OCI-LY3 (cell line): ENCODE measurements around the gene PDS5B.
A peak's percentile ranks its signal among the peaks of the same experiment; 100 is the strongest.

Source experiments
- H2AFZ ChIP-seq: fragments of 200-600, 300-600 bp; shearing (Covaris generic); 2 replicates; pipeline ENCODE4 v1.6.0; 2014; ENCODE audit warnings: antibody characterized with exemption, low read depth, low read length
- H3K27ac ChIP-seq: fragments of 200-600, 300-600 bp; sonication (generic); 2 replicates; pipeline ENCODE4 v1.5.1; 2014; ENCODE audit warnings: mild to moderate bottlenecking, low read length, moderate library complexity, mixed read lengths
- H3K27me3 ChIP-seq: fragments of 200-600, 300-600 bp; sonication (generic); 2 replicates; pipeline ENCODE4 v1.6.1; 2014; ENCODE audit warnings: low read depth, low read length, mixed read lengths
- H3K36me3 ChIP-seq: fragments of 200-600, 300-600 bp; sonication (generic); replicated peaks from 2 replicates; pipeline ENCODE3; 2014; ENCODE audit warnings: low read depth, low read length, mixed read lengths
- H3K4me1 ChIP-seq: fragments of 300-600, 200-600 bp; sonication (generic); 2 replicates; pipeline ENCODE4 v1.6.1; 2014; ENCODE audit warnings: low read length, mixed read lengths
- H3K4me2 ChIP-seq: fragments of 200-600, 300-600 bp; sonication (generic); 2 replicates; pipeline ENCODE4 v1.6.1; 2014; ENCODE audit warnings: low read length, mixed read lengths
- H3K4me3 ChIP-seq: fragments of 300-600, 200-600 bp; sonication (generic); 2 replicates; pipeline ENCODE4 v1.5.1; 2014; ENCODE audit warnings: antibody characterized with exemption, mild to moderate bottlenecking, low read length, moderate library complexity
- H3K79me2 ChIP-seq: fragments of 300-600, 200-600 bp; shearing (Covaris generic); 2 replicates; pipeline ENCODE4 v1.6.1; 2014; ENCODE audit warnings: mild to moderate bottlenecking, low read length, mixed read lengths
- H3K9ac ChIP-seq: fragments of 300-600, 200-600 bp; shearing (Covaris generic); 2 replicates; pipeline ENCODE4 v1.6.0; 2014; ENCODE audit warnings: mild to moderate bottlenecking, low read length, moderate library complexity
- H3K9me3 ChIP-seq: fragments of 200-600, 300-600 bp; shearing (Covaris generic); 2 replicates; pipeline ENCODE4 v1.6.1; 2014; ENCODE audit warnings: low read length, mixed read lengths; ENCODE audit not compliant: insufficient read depth
- H4K20me1 ChIP-seq: fragments of 200-600, 300-600 bp; sonication (generic); 2 replicates; pipeline ENCODE4 v1.6.1; 2016; ENCODE audit warnings: low read length, mixed read lengths; ENCODE audit not compliant: insufficient read depth
- EZH2phosphoT487 ChIP-seq: fragments of 200-600 bp; shearing (Covaris generic); IDR thresholded peaks from 2 replicates; pipeline ENCODE4 v1.6.1; 2018; ENCODE audit warnings: antibody characterized with exemption, mixed run types, low read depth
- TF ChIP-seq, protein P1 (sequence below): fragments of 200-600, 300-600 bp; sonication (generic); IDR thresholded peaks from 2 replicates; pipeline ENCODE4 v1.5.1; 2014; ENCODE audit warnings: antibody characterized with exemption, low read length, low read depth

Gene PDS5B

GRCh38 chr13:32587011-32587810 is 959 bp downstream of the PDS5B start:
- Histone ChIP-seq H3K9ac (peak overlapping the region; percentile 77), H3K9me3 (no peaks in the 10 kb centered on the region), H3K4me3 (peak overlapping the region; percentile 90), H4K20me1 (peaks cover 39% of the 10 kb centered on the region), H3K36me3 (no peaks in the 10 kb centered on the region), H3K4me2 (peak overlapping the region; percentile 86), H3K27ac (peak overlapping the region; percentile 57), H3K79me2 (peaks cover 53% of the 10 kb centered on the region), H2AFZ (peak overlapping the region; percentile 48; the same call in 1 of the 2 replicates), H3K4me1 (peaks cover 22% of the 10 kb centered on the region), H3K27me3 (peaks cover 5% of the 10 kb centered on the region; the same call in 1 of the 2 replicates)
- TF ChIP-seq, protein P1, sequence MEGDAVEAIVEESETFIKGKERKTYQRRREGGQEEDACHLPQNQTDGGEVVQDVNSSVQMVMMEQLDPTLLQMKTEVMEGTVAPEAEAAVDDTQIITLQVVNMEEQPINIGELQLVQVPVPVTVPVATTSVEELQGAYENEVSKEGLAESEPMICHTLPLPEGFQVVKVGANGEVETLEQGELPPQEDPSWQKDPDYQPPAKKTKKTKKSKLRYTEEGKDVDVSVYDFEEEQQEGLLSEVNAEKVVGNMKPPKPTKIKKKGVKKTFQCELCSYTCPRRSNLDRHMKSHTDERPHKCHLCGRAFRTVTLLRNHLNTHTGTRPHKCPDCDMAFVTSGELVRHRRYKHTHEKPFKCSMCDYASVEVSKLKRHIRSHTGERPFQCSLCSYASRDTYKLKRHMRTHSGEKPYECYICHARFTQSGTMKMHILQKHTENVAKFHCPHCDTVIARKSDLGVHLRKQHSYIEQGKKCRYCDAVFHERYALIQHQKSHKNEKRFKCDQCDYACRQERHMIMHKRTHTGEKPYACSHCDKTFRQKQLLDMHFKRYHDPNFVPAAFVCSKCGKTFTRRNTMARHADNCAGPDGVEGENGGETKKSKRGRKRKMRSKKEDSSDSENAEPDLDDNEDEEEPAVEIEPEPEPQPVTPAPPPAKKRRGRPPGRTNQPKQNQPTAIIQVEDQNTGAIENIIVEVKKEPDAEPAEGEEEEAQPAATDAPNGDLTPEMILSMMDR = no peak
- TF ChIP-seq EZH2phosphoT487 = no peak

DNA sequence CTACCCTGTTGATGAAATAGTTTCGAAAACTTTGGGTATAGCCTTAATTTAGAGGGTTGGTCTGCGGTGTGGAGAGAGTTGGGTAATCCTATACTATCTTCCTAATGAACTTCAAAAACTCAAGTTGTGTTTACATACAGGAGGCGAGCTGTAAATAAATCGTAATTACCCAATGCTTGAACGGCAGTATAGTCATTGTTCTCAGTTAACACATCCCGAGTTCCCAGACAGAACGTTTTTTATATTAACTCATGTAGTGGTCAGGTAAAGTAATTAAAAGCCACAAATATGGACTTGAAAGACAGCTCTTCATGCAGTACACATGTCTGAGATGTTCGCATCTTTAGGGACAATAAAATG is 1.5 kb downstream of the PDS5B start:
- H2AFZ ChIP-seq = no peak overlapping the region

GRCh38 chr13:32588736-32589135 is 2.5 kb downstream of the PDS5B start:
- H3K4me3 ChIP-seq = peak overlapping the region; percentile 90
- TF ChIP-seq EZH2phosphoT487 = no peak
- TF ChIP-seq, protein P1 = no peak
- no peak overlapping the region for H3K27ac ChIP-seq
- H2AFZ ChIP-seq = no peak overlapping the region
- H3K9me3 ChIP-seq = no peaks in the 10 kb centered on the region
- no peak overlapping the region for H3K9ac ChIP-seq
- peaks cover 50% of the 10 kb centered on the region for H4K20me1 ChIP-seq
- H3K4me1 ChIP-seq = peaks cover 22% of the 10 kb centered on the region
- peaks cover 68% of the 10 kb centered on the region for H3K79me2 ChIP-seq
- peak overlapping the region; percentile 86 for H3K4me2 ChIP-seq
- no peaks in the 10 kb centered on the region for H3K36me3 ChIP-seq
- peaks cover 5% of the 10 kb centered on the region; the same call in 1 of the 2 replicates for H3K27me3 ChIP-seq

More for the DNA sequence above, 1.5 kb downstream of the PDS5B start:
- peaks cover 5% of the 10 kb centered on the region; the same call in 1 of the 2 replicates for H3K27me3 ChIP-seq
- no peaks in the 10 kb centered on the region for H3K36me3 ChIP-seq
- peak overlapping the region; percentile 77 for H3K9ac ChIP-seq
- peak overlapping the region; percentile 86 for H3K4me2 ChIP-seq
- peaks cover 22% of the 10 kb centered on the region for H3K4me1 ChIP-seq
- H3K4me3 ChIP-seq = peak overlapping the region; percentile 90
- H4K20me1 ChIP-seq = peaks cover 44% of the 10 kb centered on the region
- TF ChIP-seq, protein P1 = no peak
- TF ChIP-seq EZH2phosphoT487 = no peak
- peak overlapping the region; percentile 57; the same call in 1 of the 2 replicates for H3K27ac ChIP-seq
- no peaks in the 10 kb centered on the region for H3K9me3 ChIP-seq
- peaks cover 59% of the 10 kb centered on the region for H3K79me2 ChIP-seq

DNA sequence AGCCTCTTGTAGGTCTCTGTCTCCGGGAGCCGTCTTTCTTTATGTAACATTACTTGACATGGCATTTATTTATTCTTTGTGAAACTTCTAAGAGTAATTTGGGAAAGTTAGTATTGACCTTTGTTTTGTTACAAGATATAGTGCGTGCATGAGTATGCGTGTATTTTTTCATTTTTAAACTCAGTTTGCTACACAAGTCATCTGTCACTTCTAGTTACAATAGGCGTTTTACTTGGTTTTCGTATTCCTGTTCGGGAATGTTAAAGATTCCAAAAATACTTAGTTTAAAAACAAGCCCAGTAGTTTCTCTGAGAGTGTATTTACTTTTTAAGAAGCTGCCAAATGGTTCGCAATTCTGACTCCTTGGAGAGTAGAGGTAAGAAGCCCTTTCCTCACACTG is 3.2 kb downstream of the PDS5B start:
- no peak for TF ChIP-seq EZH2phosphoT487
- TF ChIP-seq, protein P1 = no peak
- Histone ChIP-seq H3K79me2 (peaks cover 76% of the 10 kb centered on the region), H3K27me3 (peaks cover 5% of the 10 kb centered on the region; the same call in 1 of the 2 replicates), H3K27ac (no peak overlapping the region), H3K4me2 (no peak overlapping the region), H3K9me3 (no peaks in the 10 kb centered on the region), H3K4me1 (peaks cover 22% of the 10 kb centered on the region), H2AFZ (no peak overlapping the region), H3K9ac (no peak overlapping the region), H3K36me3 (no peaks in the 10 kb centered on the region), H3K4me3 (no peak overlapping the region), H4K20me1 (peaks cover 57% of the 10 kb centered on the region)
